GM21515 (cell line): ENCODE measurements around the gene COL1A1.

Source experiments
- ATAC-seq: cut with Tn5 transposase; IDR thresholded peaks from one replicate; pipeline ENCODE4 v1.9.1; 2021; ENCODE audit not compliant: unreplicated experiment

COL1A1 gene

GRCh38 chr17:50213026-50214022, 11.9 kb upstream of the COL1A1 start:
- ATAC-seq = peak; percentile 67

GRCh38 chr17:50212121-50212843, 10.9 kb upstream of the COL1A1 start:
- ATAC-seq = no peak

- no peak for ATAC-seq
Observed at GRCh38 chr17:50211249-50212120, 10.1 kb upstream of the COL1A1 start.

- ATAC-seq = no peak
Observed at GRCh38 chr17:50210240-50211225, 9.1 kb upstream of the COL1A1 start.

GRCh38 chr17:50209472-50210239, 8.2 kb upstream of the COL1A1 start:
- ATAC-seq = no peak

GRCh38 chr17:50209133-50209471, 7.7 kb upstream of the COL1A1 start:
- no peak for ATAC-seq

- no peak for ATAC-seq
Observed at GRCh38 chr17:50208611-50209061, 7.2 kb upstream of the COL1A1 start.

GRCh38 chr17:50207792-50208567, 6.5 kb upstream of the COL1A1 start:
- ATAC-seq = no peak

GRCh38 chr17:50207315-50207714, 5.9 kb upstream of the COL1A1 start:
- ATAC-seq = no peak

GRCh38 chr17:50206604-50207293, 5.3 kb upstream of the COL1A1 start:
- no peak for ATAC-seq

- ATAC-seq = no peak
Observed at GRCh38 chr17:50205963-50206505, 4.6 kb upstream of the COL1A1 start.

GRCh38 chr17:50205111-50205962, 3.9 kb upstream of the COL1A1 start:
- ATAC-seq = no peak

GRCh38 chr17:50204431-50204830, 3.0 kb upstream of the COL1A1 start:
- ATAC-seq = no peak

GRCh38 chr17:50203604-50204345, 2.3 kb upstream of the COL1A1 start:
- ATAC-seq = no peak

GRCh38 chr17:50203086-50203485, 1.7 kb upstream of the COL1A1 start:
- no peak for ATAC-seq
